MM.1S (cell line): ENCODE measurements around the gene FCSK.

Experiments
- EZH2 ChIP-seq: fragments of 300-600 bp; sonication (generic); optimal IDR thresholded peaks from 2 replicates; pipeline ENCODE3; 2017; ENCODE audit warnings: low read depth, mild to moderate bottlenecking, antibody characterized with exemption, low read length, mixed read lengths
- EZH2phosphoT487 ChIP-seq: fragments of 300-600 bp; sonication (generic); IDR thresholded peaks from 2 replicates; pipeline ENCODE4 v1.6.1; 2018; ENCODE audit warnings: antibody characterized with exemption, low read length
- TF ChIP-seq, protein P1 (sequence below): fragments of 300-600 bp; sonication (generic); IDR thresholded peaks from 2 replicates; pipeline ENCODE4 v1.5.1; 2016; ENCODE audit warnings: antibody characterized with exemption, low read length, mixed read lengths

GRCh38 chr16:70407811-70408274, 46.6 kb upstream of the FCSK start:
- TF ChIP-seq EZH2phosphoT487, result no peak
- TF ChIP-seq, protein P1, sequence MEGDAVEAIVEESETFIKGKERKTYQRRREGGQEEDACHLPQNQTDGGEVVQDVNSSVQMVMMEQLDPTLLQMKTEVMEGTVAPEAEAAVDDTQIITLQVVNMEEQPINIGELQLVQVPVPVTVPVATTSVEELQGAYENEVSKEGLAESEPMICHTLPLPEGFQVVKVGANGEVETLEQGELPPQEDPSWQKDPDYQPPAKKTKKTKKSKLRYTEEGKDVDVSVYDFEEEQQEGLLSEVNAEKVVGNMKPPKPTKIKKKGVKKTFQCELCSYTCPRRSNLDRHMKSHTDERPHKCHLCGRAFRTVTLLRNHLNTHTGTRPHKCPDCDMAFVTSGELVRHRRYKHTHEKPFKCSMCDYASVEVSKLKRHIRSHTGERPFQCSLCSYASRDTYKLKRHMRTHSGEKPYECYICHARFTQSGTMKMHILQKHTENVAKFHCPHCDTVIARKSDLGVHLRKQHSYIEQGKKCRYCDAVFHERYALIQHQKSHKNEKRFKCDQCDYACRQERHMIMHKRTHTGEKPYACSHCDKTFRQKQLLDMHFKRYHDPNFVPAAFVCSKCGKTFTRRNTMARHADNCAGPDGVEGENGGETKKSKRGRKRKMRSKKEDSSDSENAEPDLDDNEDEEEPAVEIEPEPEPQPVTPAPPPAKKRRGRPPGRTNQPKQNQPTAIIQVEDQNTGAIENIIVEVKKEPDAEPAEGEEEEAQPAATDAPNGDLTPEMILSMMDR, result no peak
- TF ChIP-seq EZH2, result no peak
